HL-60 (cell line): Measurements from ENCODE around the gene CCDC158.
"Not testable (repeated sequence)": the region's sequence is repeated elsewhere in the genome, so short reads cannot be mapped to it uniquely, and the experiment has no call there.

Experiments used
- DNase-seq, 2 experiments: peaks; one replicate each; pipeline ENCODE4 v3.0.0-alpha.2; 2010 to 2020; ENCODE audit warnings: low read depth in 1 of 2, low spot score in 1 of 2
- H3K27ac ChIP-seq: fragments of 250-450 bp; sonication (Bioruptor Pico); replicated peaks from 2 replicates; pipeline ENCODE4 v1.5.1; 2020; ENCODE audit warnings: mild to moderate bottlenecking, moderate library complexity
- H3K27me3 ChIP-seq: fragments of 250-450 bp; sonication (Bioruptor Pico); 2 replicates; pipeline ENCODE4 v1.5.1; 2021; ENCODE audit warnings: mild to moderate bottlenecking, moderate library complexity; ENCODE audit not compliant: insufficient read depth, poor library complexity, severe bottlenecking
- H3K4me3 ChIP-seq: replicated peaks from 2 replicates; pipeline ENCODE4 v1.5.1; 2011; ENCODE audit warnings: mild to moderate bottlenecking, control low read depth, low read length; ENCODE audit not compliant: insufficient read depth
- GABPA ChIP-seq: IDR thresholded peaks from 2 replicates; pipeline ENCODE4 v1.6.1; 2012; ENCODE audit warnings: low read depth
- POLR2AphosphoS5 ChIP-seq: IDR thresholded peaks from 2 replicates; pipeline ENCODE4 v1.6.1; 2012; ENCODE audit warnings: low read depth
- SPI1 ChIP-seq: IDR thresholded peaks from 2 replicates; pipeline ENCODE4 v1.6.1; 2012; ENCODE audit warnings: low read depth, mild to moderate bottlenecking, borderline replicate concordance
- TF ChIP-seq, protein P1 (sequence below): IDR thresholded peaks from one replicate; pipeline ENCODE4 v1.5.1; 2011; ENCODE audit warnings: low read length, control low read depth, inconsistent platforms; ENCODE audit not compliant: insufficient read depth
- TF ChIP-seq, protein P2 (sequence below): IDR thresholded peaks from 2 replicates; pipeline ENCODE4 v1.6.1; 2012; ENCODE audit warnings: low read depth; ENCODE audit not compliant: insufficient replicate concordance

The CCDC158 gene

GRCh38 chr4:76434901-76435527 is 14.1 kb upstream of the CCDC158 start, which contains the start of gene SHROOM3:
TSS of gene SHROOM3 (plus strand) at chr4:76435229. CDS start at chr4:76436053, 824 bp downstream.
- H3K27ac ChIP-seq: no peak within 1 kb of the TSS
- no peak for DNase-seq
- TF ChIP-seq GABPA: no peak

GRCh38 chr4:76430519-76431388 is 9.8 kb upstream of the CCDC158 start:
- TF ChIP-seq, protein P1, sequence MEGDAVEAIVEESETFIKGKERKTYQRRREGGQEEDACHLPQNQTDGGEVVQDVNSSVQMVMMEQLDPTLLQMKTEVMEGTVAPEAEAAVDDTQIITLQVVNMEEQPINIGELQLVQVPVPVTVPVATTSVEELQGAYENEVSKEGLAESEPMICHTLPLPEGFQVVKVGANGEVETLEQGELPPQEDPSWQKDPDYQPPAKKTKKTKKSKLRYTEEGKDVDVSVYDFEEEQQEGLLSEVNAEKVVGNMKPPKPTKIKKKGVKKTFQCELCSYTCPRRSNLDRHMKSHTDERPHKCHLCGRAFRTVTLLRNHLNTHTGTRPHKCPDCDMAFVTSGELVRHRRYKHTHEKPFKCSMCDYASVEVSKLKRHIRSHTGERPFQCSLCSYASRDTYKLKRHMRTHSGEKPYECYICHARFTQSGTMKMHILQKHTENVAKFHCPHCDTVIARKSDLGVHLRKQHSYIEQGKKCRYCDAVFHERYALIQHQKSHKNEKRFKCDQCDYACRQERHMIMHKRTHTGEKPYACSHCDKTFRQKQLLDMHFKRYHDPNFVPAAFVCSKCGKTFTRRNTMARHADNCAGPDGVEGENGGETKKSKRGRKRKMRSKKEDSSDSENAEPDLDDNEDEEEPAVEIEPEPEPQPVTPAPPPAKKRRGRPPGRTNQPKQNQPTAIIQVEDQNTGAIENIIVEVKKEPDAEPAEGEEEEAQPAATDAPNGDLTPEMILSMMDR: peak; percentile 24
- no peak for TF ChIP-seq GABPA
- TF ChIP-seq POLR2AphosphoS5: no peak
- TF ChIP-seq, protein P2, sequence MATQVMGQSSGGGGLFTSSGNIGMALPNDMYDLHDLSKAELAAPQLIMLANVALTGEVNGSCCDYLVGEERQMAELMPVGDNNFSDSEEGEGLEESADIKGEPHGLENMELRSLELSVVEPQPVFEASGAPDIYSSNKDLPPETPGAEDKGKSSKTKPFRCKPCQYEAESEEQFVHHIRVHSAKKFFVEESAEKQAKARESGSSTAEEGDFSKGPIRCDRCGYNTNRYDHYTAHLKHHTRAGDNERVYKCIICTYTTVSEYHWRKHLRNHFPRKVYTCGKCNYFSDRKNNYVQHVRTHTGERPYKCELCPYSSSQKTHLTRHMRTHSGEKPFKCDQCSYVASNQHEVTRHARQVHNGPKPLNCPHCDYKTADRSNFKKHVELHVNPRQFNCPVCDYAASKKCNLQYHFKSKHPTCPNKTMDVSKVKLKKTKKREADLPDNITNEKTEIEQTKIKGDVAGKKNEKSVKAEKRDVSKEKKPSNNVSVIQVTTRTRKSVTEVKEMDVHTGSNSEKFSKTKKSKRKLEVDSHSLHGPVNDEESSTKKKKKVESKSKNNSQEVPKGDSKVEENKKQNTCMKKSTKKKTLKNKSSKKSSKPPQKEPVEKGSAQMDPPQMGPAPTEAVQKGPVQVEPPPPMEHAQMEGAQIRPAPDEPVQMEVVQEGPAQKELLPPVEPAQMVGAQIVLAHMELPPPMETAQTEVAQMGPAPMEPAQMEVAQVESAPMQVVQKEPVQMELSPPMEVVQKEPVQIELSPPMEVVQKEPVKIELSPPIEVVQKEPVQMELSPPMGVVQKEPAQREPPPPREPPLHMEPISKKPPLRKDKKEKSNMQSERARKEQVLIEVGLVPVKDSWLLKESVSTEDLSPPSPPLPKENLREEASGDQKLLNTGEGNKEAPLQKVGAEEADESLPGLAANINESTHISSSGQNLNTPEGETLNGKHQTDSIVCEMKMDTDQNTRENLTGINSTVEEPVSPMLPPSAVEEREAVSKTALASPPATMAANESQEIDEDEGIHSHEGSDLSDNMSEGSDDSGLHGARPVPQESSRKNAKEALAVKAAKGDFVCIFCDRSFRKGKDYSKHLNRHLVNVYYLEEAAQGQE: no peak
- DNase-seq: no peak
- no peak overlapping the region for H3K27ac ChIP-seq
- no peak overlapping the region for H3K4me3 ChIP-seq
- H3K27me3 ChIP-seq: peaks cover 9% of the 10 kb centered on the region

More at GRCh38 chr4:76434901-76435527, 14.1 kb upstream of the CCDC158 start, which contains the start of gene SHROOM3:
- H3K27me3 ChIP-seq: peaks cover 28% of the 10 kb centered on the region
- no peak within 1 kb of the TSS for H3K4me3 ChIP-seq

GRCh38 chr4:76429636-76430035 is 8.7 kb upstream of the CCDC158 start:
- Histone ChIP-seq H3K27ac (no peak overlapping the region), H3K4me3 (no peak overlapping the region), H3K27me3 (peaks cover 5% of the 10 kb centered on the region)
- no peak for TF ChIP-seq GABPA
- TF ChIP-seq, protein P2: no peak
- peak; percentile 97 for TF ChIP-seq SPI1
- TF ChIP-seq, protein P1: no peak
- TF ChIP-seq POLR2AphosphoS5: no peak
- DNase-seq: peak in 1 of 2 experiments; percentile 36

DNA sequence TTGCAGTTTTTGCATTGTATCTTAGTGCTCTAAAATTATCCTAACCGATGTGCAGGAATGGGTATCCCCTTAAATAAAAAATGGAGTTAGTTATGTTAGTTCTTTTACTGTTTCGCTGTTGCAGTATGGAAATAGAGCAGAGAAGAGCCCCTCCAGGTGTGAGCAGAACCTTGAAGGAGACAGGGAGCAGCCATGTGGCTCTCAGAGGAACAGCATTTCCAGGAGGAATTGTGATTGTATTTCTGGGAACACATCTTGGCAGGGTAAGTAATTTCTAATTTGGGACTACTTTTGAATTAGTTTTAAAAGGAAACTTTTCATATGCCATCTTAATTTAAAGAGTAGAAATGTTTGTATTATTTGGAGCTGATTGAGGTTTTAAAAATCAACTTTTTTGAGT is 5.3 kb upstream of the CCDC158 start:
- H3K27me3 ChIP-seq: no peaks in the 10 kb centered on the region
- DNase-seq: no peak
- H3K27ac ChIP-seq: no peak overlapping the region
- no peak overlapping the region for H3K4me3 ChIP-seq
- TF ChIP-seq POLR2AphosphoS5 (no peak), SPI1 (no peak), GABPA (no peak)
- TF ChIP-seq, protein P1: no peak
- TF ChIP-seq, protein P2: no peak

- H3K27ac ChIP-seq, H3K4me3 ChIP-seq: not testable (repeated sequence)
These were observed 2.2 kb upstream of the CCDC158 start for GRCh38 chr4:76423159-76423558.

More at GRCh38 chr4:76423159-76423558, 2.2 kb upstream of the CCDC158 start:
- not testable (repeated sequence) for DNase-seq, H3K27me3 ChIP-seq
